Endothelial cell of hepatic sinusoid (primary cell): Measurements from ENCODE around the gene FAM13A.

Experiments
- in situ Hi-C: cut with HindIII; loops from 2 replicates; pipeline ENCODE4 v1.10.0; 2017; ENCODE audit warnings: low sequenced_read_pairs

The FAM13A gene

GRCh38 chr4:88820698-88821415 lies 236.1 kb downstream of the FAM13A start:
- in situ Hi-C loops, result no loop called here

GRCh38 chr4:88819818-88820697 lies 236.9 kb downstream of the FAM13A start:
- in situ Hi-C loops, result loop anchor here (5.0 kb wide), 1 partner anchor 202 kb away; no protein-coding TSS in a partner anchor

- in situ Hi-C loops, result loop anchor here (5.0 kb wide), 1 partner anchor 203 kb away; no protein-coding TSS in a partner anchor
Observed at GRCh38 chr4:88818631-88819470, 238.1 kb downstream of the FAM13A start.

GRCh38 chr4:88817740-88818139 lies 239.2 kb downstream of the FAM13A start:
- in situ Hi-C loops, result loop anchor here (5.0 kb wide), 1 partner anchor 205 kb away; no protein-coding TSS in a partner anchor

GRCh38 chr4:88816360-88816759 lies 240.6 kb downstream of the FAM13A start:
- in situ Hi-C loops, result loop anchor here (5.0 kb wide), 1 partner anchor 206 kb away; no protein-coding TSS in a partner anchor

GRCh38 chr4:88814043-88814617 lies 242.9 kb downstream of the FAM13A start:
- in situ Hi-C loops, result no loop called here

- in situ Hi-C loops, result no loop called here
Observed at GRCh38 chr4:88813013-88813412, 244.0 kb downstream of the FAM13A start.

GRCh38 chr4:88812420-88812819 lies 244.6 kb downstream of the FAM13A start:
- in situ Hi-C loops, result no loop called here

- in situ Hi-C loops, result no loop called here
Observed at GRCh38 chr4:88811904-88812303, 245.1 kb downstream of the FAM13A start.

- in situ Hi-C loops, result no loop called here
Observed at GRCh38 chr4:88810325-88810724, 246.7 kb downstream of the FAM13A start.

GRCh38 chr4:88809576-88810219 lies 247.3 kb downstream of the FAM13A start:
- in situ Hi-C loops, result loop anchor here (5.0 kb wide), 1 partner anchor 72 kb away; no protein-coding TSS in a partner anchor

- in situ Hi-C loops, result loop anchor here (5.0 kb wide), 1 partner anchor 72 kb away; no protein-coding TSS in a partner anchor
Observed at GRCh38 chr4:88809101-88809500, 247.9 kb downstream of the FAM13A start.

GRCh38 chr4:88807499-88807898 lies 249.5 kb downstream of the FAM13A start:
- in situ Hi-C loops, result loop anchor here (5.0 kb wide), 1 partner anchor 70 kb away; no protein-coding TSS in a partner anchor

- in situ Hi-C loops, result no loop called here
Observed at GRCh38 chr4:88804234-88804633, 252.8 kb downstream of the FAM13A start.

- in situ Hi-C loops, result no loop called here
Observed at GRCh38 chr4:88803600-88804096, 253.3 kb downstream of the FAM13A start.

GRCh38 chr4:88802585-88803286 lies 254.2 kb downstream of the FAM13A start:
- in situ Hi-C loops, result no loop called here

GRCh38 chr4:88802138-88802537 lies 254.8 kb downstream of the FAM13A start:
- in situ Hi-C loops, result no loop called here

GRCh38 chr4:88799900-88800299 lies 257.1 kb downstream of the FAM13A start:
- in situ Hi-C loops, result no loop called here

GRCh38 chr4:88797725-88798124 lies 259.3 kb downstream of the FAM13A start:
- in situ Hi-C loops, result no loop called here
